ENCODE results near the gene SORCS1.
"Not testable (repeated sequence)": the region's sequence is repeated elsewhere in the genome, so short reads cannot be mapped to it uniquely, and the experiment has no call there.

SORCS1 gene

DNA sequence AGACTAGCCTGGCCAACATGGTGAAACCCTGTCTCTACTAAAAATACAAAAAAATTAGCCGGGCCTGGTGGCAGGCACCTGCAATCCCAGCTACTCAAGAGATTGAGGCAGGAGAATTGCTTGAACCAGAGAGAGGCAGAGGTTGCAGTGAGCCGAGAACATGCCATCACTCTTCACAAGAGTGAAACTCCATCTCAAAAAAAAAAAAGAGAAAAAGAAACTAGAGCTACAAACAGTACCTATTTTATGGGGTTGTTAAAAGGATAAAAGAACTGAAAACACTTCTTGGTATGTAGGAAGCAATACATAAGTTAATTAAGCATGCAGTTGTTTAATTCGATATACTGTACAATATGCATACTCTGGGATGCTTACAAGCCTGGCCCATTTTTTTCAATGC lies 216.9 kb downstream of the SORCS1 start:
- DNase-seq (ENCODE audit: low read depth in 2 of 2): no peak

DNA sequence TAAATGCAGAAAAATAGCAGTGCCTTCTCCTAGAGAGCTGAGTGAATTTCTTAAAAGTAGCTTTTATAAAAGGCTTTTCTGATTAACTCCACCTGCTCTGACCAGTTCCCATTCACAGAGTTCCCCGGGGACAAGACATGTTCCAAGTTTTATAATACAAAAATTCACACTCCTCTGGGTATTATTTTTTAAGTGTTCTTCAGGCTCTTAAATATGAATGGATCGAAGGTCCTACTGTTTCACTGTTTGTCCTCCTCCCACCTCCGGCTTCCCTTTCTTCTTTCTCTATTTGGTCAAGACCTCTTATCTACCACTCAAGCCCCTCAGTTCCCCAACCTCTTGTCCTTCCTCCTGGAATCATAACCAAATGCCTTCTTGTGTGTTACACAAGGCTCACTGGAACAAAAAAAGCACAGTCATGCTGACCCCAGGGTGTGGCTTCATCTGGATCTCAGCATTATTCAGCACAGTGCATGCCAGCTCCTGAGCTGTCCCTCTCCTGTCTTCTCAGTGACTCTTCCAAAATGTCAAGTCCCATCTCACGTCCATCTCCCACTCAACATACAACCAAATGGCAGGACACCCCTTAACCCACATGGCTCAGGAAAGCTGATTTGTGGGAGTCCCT lies 222.4 kb downstream of the SORCS1 start:
- DNase-seq (ENCODE audit: low read depth in 2 of 2): no peak

DNA sequence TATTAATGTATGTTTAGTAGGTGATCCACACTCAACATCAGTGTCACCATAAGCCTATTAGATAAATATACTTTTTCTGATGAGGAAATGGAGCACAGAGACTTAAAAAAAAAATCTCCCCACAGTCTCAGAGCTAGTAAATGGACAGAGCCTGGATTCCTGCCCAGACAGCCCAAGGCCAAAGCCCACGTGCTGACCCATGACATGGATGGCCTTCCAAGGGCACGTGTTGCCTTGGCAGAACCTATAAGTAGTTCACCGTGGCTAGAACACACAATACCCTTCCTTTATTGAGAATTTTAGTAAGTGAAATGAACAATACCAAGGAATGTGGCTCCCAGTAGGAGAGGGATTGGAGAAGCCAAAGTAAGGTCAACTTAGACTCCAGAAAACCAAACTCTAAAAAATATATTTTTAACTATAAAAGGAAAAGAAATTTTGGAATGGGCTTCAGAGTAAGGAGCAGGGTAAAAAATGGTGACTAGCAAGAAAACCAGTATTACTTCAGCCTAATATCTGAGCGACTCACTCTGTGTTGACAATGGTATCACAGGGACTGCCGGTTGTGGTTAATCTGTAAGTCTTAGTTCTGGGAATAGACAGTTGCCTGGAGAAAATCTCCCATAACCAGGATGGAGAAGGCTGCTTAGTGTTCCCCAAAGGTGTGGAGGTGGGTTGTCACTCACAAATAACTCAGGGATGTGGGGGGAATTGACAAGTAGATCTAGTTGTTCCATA lies 223.0 kb downstream of the SORCS1 start:
- DNase-seq (ENCODE audit: low read depth in 2 of 2): no peak

DNA sequence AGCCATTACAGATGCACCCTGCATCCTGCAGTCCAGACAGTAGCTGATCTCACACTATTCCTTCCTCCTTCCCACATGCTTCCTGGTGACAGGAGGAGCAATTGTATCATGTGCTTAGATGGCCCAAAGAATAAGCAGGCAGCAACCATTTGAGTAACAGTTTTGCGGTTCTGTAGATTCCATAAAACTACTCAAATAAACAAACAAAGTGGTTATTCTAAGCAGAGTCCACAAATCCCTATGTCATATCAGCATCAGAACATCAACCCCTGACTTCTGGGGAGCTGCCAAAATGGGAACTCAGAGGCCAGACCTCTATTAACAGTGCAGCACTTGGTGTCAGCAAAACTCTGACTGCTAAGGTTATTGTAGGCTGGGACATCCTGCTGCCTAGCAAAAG lies 226.0 kb downstream of the SORCS1 start:
- no peak for DNase-seq (ENCODE audit: low read depth in 2 of 2)

DNA sequence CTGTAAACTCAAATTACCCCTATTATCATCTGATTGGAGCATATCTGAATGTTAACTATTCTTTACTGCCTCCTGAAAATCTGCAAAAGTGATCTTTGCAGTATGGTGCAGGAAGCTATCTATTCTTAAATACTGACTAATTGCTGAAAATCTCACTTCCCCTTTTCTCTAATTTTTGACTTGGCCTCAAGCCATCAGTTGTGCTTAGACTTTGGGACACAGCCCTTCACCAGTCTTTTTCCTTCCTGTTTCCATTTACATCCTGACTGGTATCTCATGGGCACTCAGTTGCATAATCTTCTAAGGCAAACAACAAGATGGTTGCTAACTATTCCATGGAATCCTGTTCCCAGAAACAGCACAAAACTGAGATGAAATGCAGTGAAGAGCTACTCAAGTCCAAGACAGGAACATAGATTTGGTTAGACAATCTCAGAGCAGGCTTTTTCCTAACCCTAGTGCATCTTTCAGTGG lies 228.5 kb downstream of the SORCS1 start:
- DNase-seq (ENCODE audit: low read depth in 2 of 2): no peak

DNA sequence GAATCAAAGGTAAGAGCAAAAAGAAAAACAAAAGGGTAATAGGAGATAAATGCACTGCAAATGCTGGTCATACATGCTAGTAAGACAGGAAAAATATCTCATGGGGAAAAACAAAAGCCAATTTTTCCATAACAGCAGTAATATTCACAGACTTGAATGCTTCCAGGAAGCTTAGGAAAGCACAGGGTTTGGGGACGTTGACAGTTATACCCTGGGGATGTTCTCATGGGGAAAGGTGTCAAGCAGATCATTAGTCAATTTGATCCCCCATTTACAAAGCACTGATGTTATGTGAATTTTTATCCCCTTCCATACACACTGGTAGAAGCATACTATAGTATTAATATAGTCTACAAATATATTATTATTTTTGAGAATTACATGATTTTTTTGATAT lies 232.7 kb downstream of the SORCS1 start:
- no peak for DNase-seq (ENCODE audit: low read depth in 2 of 2)

DNA sequence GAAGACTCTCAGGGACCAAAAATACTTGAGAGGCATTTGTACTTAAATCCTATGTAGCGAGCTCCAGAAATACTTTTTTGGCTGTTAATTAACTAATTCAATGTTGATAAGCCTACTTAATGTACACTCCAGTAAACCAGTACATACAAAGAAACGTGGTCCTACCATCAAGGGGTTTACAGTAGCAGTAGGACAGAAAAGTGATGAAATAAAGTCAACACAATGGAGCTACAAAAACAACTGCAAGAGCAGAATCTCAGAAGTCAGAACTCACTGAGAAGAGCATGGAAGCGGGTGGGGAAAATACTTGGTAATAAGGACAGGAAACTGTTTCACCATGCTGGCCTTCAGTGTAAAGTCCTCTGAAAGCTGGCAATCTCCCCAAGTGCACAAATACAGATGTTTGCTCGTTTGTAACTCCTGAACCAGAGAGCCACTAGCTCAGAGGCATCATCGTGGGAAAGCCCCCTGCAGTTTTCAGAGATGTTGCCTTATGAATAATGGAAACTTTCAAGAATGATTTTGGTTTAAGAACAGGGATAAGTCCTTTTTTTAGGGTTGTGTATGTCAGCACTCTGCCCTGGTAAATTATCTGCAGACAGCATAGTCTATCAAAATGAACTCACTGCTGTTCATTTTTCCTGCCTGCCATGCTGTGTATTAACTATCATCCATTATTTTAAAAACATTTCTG lies 233.2 kb downstream of the SORCS1 start:
- no peak for DNase-seq (ENCODE audit: low read depth in 2 of 2)

DNA sequence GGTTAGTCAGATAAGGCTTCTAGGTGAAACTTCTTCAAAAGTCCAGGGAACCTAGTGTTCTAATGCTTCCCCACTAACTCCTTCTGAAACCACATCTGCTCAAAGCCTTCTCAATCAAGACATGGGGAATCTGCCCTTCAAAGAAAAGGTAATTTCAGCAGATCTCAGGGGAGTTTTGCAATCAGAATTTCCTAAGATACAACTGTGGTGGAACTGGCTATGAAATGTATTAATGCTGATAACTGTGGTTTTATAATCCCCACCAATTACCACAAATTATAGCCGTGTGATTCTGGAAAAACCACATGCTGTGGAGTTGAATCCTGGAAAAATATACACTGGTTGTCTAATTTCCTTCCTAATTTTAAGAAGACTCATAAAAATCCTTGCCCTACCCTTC lies 233.8 kb downstream of the SORCS1 start:
- no peak for DNase-seq (ENCODE audit: low read depth in 2 of 2)

DNA sequence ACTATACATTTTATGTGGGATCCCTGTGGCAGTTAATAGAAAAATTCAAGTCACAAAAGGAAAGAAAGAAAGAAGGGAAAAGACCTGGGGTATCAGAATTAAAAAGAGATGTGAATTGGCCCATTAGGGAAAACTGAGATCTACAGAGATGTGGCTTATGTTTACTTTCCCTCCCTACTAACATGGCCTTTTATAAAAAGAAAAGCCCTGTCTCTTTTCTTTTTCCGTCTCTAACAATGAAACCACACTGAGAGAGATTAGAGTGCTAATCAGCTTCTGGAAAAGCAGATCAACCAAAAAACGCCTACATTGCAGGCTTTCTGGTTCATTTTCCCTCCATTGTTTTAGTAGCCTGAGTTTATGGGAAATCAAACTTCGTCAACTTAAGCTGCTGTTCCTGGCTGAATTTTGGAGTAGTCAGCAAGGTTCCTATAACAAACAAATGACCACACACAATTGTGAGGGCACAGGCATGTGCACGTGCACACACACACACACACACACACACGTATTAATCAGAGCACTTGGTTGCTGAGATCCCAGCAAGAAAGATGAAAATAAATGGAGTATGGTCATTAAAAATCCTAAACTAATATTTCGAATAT lies 235.1 kb downstream of the SORCS1 start:
- DNase-seq (ENCODE audit: low read depth in 2 of 2): no peak

DNA sequence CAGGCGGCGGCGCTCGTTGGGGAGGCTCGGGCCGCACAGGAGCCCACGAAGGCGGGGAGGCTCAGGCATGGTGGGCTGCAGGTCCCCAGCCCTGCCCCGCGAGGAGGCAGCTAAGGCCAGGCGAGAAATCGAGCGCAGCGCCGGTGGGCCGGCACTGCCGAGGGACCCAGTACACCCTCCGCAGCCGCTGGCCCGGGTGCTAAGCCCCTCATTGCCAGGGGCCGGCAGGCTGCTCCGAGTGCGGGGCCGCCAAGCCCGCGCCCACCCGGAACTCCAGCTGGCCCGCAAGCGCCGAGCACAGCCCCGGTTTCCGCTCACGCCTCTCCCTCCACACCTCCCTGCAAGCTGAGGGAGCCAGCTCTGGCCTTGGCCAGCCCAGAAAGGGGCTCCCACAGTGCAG lies 236.4 kb downstream of the SORCS1 start:
- not testable (repeated sequence) for DNase-seq (ENCODE audit: low read depth in 2 of 2)

DNA sequence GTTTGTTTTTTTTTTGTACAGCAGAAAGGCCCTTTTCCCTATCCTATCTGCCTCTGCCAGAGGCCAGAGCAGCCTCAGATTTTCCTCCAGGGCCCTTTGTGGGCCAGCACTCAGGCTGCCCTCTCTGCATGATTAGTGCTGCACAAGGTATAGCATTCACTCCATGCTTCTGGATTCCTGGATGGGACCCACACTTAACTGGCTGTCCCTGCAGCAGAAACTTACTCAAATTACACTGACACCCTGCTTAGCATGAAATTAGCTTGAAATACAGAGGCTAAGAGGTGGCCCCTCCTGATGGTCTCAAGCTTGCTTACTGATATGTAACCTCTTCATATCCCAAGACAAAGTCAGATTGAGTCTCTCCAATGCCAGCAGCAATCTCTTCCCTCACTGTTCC lies 239.3 kb downstream of the SORCS1 start:
- no peak for DNase-seq (ENCODE audit: low read depth in 2 of 2)

DNA sequence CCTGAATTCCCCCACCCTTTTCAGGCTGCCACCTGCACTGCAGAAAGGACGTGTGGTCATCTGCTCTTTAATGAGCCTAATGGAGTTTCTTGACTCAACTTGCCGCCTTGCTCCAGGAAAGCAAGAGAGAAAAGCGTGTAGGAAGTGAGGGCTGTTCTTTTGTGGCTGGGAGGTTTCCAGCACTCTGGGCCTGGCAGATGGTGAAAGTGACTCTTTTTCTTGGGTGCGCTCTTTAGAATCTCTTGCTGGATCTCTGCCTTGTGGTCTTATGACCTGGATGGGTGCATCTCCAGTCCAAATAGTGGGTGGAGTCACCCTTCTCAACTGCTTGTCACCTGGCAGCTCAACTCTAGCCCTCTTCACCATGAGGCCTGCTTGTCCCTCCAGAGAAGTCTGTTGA lies 244.0 kb downstream of the SORCS1 start:
- no peak for DNase-seq (ENCODE audit: low read depth in 2 of 2)

DNA sequence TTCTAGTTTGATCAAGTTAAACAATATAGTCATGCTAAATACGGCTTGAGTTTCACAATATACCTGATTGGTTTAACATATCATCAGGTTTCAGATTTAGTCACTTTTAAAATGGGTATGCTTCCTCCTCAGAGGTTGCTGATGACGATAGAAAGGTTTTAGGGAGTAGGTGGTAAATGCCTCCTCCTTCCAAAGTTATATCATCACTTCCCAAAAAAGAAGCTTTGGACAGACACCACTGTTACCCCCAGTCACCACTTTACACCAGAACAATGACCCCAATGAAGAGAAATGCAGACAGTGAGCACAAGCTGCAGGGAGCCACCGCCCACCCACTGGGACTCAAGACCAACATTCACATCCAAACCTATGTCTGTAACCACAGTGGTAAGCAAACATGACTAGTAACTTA lies 244.6 kb downstream of the SORCS1 start:
- DNase-seq (ENCODE audit: low read depth in 2 of 2): no peak

DNA sequence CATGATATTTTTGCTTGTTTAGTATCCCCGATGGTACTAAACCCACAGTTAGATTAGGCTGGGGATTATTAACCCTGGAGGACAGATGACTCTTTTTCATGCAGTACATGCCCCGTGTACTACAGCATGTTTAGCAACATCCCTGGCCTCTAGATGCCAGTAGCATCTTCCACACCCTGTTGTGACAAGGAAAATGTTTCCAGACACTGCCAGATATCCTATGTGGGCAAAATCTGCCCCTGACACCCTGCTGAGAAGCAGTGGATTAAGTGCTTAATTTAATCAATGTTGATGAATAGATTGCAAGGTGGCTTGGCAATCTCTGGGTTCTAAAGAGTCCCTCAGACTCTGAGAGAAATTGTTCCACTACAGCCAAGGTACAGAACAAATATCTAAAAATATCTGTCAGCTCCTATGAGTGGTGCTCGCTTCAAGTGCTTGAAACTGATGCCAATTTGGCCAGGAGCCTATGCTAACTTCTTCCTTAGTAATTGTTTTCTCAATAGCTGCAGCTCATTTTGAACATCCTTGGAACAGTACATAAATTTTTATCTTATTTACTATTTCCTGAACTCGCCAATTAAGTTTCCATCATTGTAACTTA lies 247.0 kb downstream of the SORCS1 start:
- no peak for DNase-seq (ENCODE audit: low read depth in 2 of 2)

DNA sequence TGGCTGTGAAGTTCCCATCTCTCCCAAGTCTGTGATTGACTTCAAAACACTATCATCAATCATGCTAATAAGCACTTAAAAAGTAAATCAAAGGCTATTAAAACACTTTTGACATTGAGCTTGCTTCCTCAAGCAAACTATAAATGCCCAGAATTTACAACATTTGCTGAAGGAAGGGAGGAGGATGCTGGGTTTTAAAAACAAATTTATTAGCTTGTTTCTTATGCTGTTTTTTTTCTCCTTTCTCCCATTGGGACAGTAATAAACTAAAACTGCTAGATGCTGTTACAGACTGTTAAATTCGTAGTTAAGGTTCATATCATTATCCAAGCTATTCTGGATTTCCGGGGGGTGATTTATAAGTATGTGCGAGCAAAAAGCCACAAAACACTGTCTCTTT lies 250.5 kb downstream of the SORCS1 start:
- no peak for DNase-seq (ENCODE audit: low read depth in 2 of 2)

DNA sequence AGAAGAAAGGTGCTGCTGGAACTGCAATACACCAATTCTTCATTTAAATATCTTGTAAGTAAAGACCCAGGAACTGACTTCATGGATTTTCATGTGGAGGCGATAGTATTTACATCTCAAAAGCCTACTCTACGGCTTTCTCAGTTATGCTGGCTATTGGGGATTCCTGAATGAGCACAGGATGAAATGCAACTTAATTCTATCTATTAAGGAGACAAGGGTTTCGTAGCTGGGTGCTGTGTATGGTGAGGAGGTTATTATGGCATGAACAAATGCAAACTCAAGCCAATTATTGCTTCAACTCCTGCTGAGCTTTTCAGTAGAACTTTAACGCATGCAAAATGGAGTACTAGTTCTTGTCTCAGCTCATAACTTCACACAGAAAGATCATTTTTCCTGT lies 251.2 kb downstream of the SORCS1 start:
- no peak for DNase-seq (ENCODE audit: low read depth in 2 of 2)

DNA sequence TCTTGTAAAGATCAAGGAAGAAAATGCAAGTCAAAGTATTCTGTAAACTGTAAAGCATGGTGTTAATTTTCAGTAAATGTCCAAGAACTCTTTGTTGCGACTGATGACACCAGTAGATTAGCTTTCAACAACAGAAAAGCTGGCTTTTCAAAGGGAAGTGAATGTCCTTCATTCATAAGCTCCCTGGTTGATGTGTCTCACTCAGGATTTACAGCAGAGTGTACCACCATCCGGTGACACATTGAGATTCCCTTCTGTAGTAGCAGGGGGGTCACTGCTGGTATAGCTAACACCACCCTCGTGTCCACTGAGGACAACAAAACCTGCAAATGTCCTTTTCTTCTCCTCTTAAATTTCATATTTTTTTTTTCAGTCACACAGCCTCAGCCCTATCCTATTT lies 253.4 kb downstream of the SORCS1 start:
- no peak for DNase-seq (ENCODE audit: low read depth in 2 of 2)

DNA sequence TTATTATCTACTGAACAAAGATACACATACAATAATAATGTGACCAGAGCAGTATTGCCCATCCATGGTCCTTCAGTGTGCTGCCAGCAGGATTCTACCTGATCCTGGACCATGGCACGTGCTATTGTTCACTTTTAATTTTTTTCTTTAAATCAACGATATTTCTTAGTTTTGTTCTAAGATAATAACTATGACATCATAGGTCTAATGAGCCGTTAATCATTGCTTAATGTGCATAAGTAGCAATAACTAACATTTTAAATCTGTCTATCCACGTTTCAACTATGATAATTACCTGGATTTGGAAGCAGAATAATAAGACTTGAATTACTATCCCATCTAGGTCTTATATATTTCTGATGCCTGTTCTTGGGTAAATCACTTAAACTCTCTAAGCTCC lies 253.8 kb downstream of the SORCS1 start:
- no peak for DNase-seq (ENCODE audit: low read depth in 2 of 2)

DNA sequence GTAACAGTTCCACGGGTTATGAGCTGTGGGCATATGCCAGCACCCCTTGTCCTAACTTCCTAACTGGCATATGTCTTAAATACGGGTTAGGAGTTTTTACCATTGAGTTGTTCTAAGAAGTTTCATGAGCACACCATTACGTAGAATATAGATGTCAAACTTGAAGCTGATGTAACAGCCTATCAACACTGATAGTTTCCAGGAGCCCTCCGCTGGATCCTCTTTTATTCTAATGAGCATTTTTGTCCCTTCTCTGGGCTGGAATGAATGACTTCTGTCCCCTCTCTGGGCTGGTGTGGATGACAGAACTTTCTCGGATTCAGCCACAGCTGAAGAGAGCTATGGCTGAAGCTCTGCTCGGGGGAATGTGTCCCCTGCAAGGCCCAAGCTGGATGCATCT lies 256.3 kb downstream of the SORCS1 start:
- no peak for DNase-seq (ENCODE audit: low read depth in 2 of 2)

DNA sequence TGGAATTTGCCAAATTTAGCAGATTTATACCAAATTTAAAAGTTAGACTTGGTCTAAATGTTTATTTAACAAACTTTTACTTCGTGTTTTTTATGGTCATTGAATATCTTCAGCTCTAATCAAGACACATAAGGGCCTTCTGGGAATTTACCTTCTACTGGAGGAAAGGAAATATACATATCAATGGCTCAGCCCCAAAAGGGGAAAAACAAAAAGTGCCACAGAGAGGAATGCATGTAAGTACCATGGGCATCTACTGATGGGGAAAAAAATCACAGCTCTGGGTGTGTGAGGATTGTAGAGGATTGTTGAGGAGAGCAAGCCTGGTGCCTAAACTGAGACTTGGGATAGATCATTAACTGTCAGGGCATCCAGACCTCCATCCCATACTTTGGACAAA lies 260.3 kb downstream of the SORCS1 start:
- DNase-seq (ENCODE audit: low read depth in 2 of 2): no peak

DNA sequence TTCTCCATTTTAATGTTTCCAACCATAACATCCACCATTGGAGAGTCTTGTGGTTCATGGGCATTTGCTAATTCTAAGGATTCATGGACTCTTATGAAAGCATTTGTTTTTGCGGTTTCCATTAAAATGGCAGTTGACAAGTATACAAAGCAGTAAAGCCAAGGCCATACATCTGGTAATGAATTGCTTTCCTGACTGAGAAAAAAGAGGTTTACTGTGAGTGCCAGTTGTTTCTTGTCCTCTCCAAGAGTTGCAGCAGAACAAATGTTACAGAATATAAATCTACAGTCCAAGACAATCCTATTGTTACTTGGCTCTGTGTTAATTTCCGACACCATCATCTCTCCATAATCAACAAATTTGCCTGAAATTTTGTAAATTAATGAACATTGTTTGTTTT lies 261.3 kb downstream of the SORCS1 start:
- no peak for DNase-seq (ENCODE audit: low read depth in 2 of 2)

DNA sequence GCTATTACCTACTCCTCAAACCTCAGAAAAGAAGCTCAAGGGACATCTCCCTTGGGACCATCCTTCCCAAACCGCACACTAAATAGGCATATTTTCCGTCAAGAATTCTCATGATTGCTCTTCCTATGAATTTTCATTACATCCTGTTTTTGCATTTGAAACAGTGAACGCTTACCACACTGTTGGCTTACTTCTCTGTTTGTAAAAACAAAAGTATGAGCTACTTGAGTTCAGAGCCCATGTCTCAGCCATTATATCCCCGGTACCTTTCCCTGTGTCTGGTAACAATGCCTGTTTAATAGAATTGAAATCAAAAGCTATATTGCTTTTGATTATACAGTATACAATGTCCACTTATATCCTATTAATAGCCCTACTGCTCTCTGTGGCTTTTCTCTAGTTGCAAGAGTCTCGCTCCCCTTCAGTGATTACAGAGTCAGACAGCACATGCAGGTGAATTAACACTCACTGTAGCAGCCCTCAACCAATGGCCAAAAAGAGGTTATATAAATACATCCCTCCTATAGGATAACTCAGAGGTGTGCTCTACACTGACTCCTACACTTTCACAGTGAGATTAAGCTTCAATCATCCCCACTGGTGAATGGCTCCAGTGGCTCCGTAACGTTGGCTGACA lies 264.4 kb downstream of the SORCS1 start:
- no peak for DNase-seq (ENCODE audit: low read depth in 2 of 2)

Measured in stimulated activated CD8-positive, alpha-beta memory T cell treated with anti-CD3 and anti-CD28 coated beads, Interleukin-7, amount 100 ng/mL, for 4 hours (primary cell).